K562 (cell line): ENCODE data around the gene STK11. TPM values are rescaled to one million over a fixed set of nuclear protein-coding genes. Genes with fewer than 3 reads are reported as not detected.

ENCODE experiments used
- ADNP ChIP-seq: fragments of 200-800 bp; sonication (Bioruptor generic); IDR thresholded peaks from 2 replicates; pipeline ENCODE4 v1.6.1; 2016; ENCODE audit warnings: missing genetic modification characterization, missing compliant biosample characterization
- ARNT ChIP-seq, 2 experiments: fragments of 450-650 bp; IDR thresholded peaks; 2 replicates each; pipeline ENCODE4 v1.6.1; 2016; ENCODE audit warnings: mild to moderate bottlenecking in 1 of 2
- BRD9 ChIP-seq: fragments of 450-650 bp; IDR thresholded peaks from 2 replicates; pipeline ENCODE4 v1.6.1; 2018; ENCODE audit warnings: low read depth; ENCODE audit not compliant: partially characterized antibody
- CBFB ChIP-seq: sonication (generic); formaldehyde crosslinking; IDR thresholded peaks from 2 replicates; pipeline ENCODE4 v1.4.0; 2020; ENCODE audit warnings: mild to moderate bottlenecking, missing genetic modification reagents
- CHCHD3 ChIP-seq: fragments of 250-450 bp; sonication (Bioruptor Pico); IDR thresholded peaks from 2 replicates; pipeline ENCODE4 v2.1.2; 2022; ENCODE audit warnings: mild to moderate bottlenecking
- FOXM1 ChIP-seq, 2 experiments: fragments of 450-650 bp in 1 of 2; sonication (generic) in 1 of 2; formaldehyde crosslinking in 1 of 2; IDR thresholded peaks; 2 replicates each; pipeline versions ENCODE4 v1.6.1 to v1.9.0; 2017 to 2022; ENCODE audit warnings: low read depth in 2 of 2, mild to moderate bottlenecking in 2 of 2, missing genetic modification reagents in 1 of 2, moderate library complexity in 1 of 2
- ILK ChIP-seq: fragments of 450-650 bp; IDR thresholded peaks from 2 replicates; pipeline ENCODE4 v1.6.1; 2016; ENCODE audit warnings: missing genetic modification characterization, low read depth, mild to moderate bottlenecking, missing compliant biosample characterization, moderate library complexity, borderline replicate concordance
- KAT8 ChIP-seq: fragments of 450-650 bp; IDR thresholded peaks from 2 replicates; pipeline ENCODE4 v1.6.1; 2016; ENCODE audit warnings: low read depth, mild to moderate bottlenecking
- KLF13 ChIP-seq: fragments of 450-650 bp; IDR thresholded peaks from 2 replicates; pipeline ENCODE4 v1.6.1; 2016; ENCODE audit warnings: missing genetic modification characterization, low read depth, mild to moderate bottlenecking, missing compliant biosample characterization, moderate library complexity, borderline replicate concordance
- MLLT1 ChIP-seq, 2 experiments: fragments of 450-650 bp; IDR thresholded peaks; 2 replicates each; pipeline ENCODE4 v1.6.1; 2016
- NCOA2 ChIP-seq, 2 experiments: fragments of 450-650 bp; IDR thresholded peaks; 2 replicates each; pipeline ENCODE4 v1.6.1; 2018; ENCODE audit warnings: mild to moderate bottlenecking in 2 of 2, moderate library complexity in 1 of 2; ENCODE audit not compliant: partially characterized antibody in 2 of 2
- NFIX ChIP-seq: fragments of 250-450 bp; sonication (Bioruptor Pico); IDR thresholded peaks from 2 replicates; pipeline ENCODE4 v1.4.0; 2020; ENCODE audit warnings: low read depth, mild to moderate bottlenecking, moderate library complexity
- NR2C1 ChIP-seq, 2 experiments: fragments of 450-650 bp; IDR thresholded peaks; 2 replicates each; pipeline ENCODE4 v1.6.1; 2017; ENCODE audit warnings: mild to moderate bottlenecking in 2 of 2, antibody characterized with exemption in 1 of 2, inconsistent platforms in 1 of 2, missing compliant biosample characterization in 1 of 2, missing genetic modification characterization in 1 of 2
- NUFIP1 ChIP-seq: fragments of 450-650 bp; IDR thresholded peaks from 2 replicates; pipeline ENCODE4 v1.6.1; 2018; ENCODE audit not compliant: partially characterized antibody
- PBX2 ChIP-seq, 2 experiments: IDR thresholded peaks in 1 of 2; conservative IDR thresholded peaks in 1 of 2; 2 replicates each; pipeline ENCODE4 v1.6.1; 2016; ENCODE audit warnings: low read depth in 2 of 2, mild to moderate bottlenecking in 1 of 2, missing compliant biosample characterization in 1 of 2, missing genetic modification characterization in 1 of 2, moderate library complexity in 1 of 2
- PCBP1 ChIP-seq: fragments of 200-400 bp; formaldehyde crosslinking; IDR thresholded peaks from 2 replicates; pipeline ENCODE4 v1.6.1; 2018; ENCODE audit warnings: mild to moderate bottlenecking, low read depth, low read length; ENCODE audit not compliant: poor library complexity, severe bottlenecking
- RUNX1 ChIP-seq: sonication (generic); IDR thresholded peaks from 2 replicates; pipeline ENCODE4 v1.6.1; 2016; ENCODE audit warnings: antibody characterized with exemption, low read depth
- SOX6 ChIP-seq: fragments of 450-650 bp; IDR thresholded peaks from 2 replicates; pipeline ENCODE4 v1.6.1; 2014; ENCODE audit warnings: mild to moderate bottlenecking
- ZC3H11A ChIP-seq: IDR thresholded peaks from 2 replicates; pipeline ENCODE4 v1.6.1; 2012; ENCODE audit warnings: low read depth, low read length, improper control_type of control experiment
- ZNF165 ChIP-seq: fragments of 250-450 bp; sonication (Bioruptor Pico); IDR thresholded peaks from 2 replicates; pipeline ENCODE4 v1.4.0; 2020; ENCODE audit warnings: borderline replicate concordance
- ZNF347 ChIP-seq: fragments of 450-650 bp; formaldehyde crosslinking; IDR thresholded peaks from 2 replicates; pipeline ENCODE4 v1.4.0; 2020; ENCODE audit warnings: low read depth, mild to moderate bottlenecking, moderate library complexity
- ZNF445 ChIP-seq: fragments of 250-450 bp; sonication (Bioruptor Pico); IDR thresholded peaks from 2 replicates; pipeline ENCODE4 v1.4.0; 2020; ENCODE audit warnings: low read depth, mild to moderate bottlenecking, moderate library complexity
- ZSCAN29 ChIP-seq: fragments of 450-650 bp; IDR thresholded peaks from 2 replicates; pipeline ENCODE4 v1.6.1; 2017
- ZSCAN32 ChIP-seq: fragments of 450-650 bp; formaldehyde crosslinking; IDR thresholded peaks from 2 replicates; pipeline ENCODE4 v1.4.0; 2020; ENCODE audit warnings: mild to moderate bottlenecking, moderate library complexity
- polyA plus RNA-seq, 8 experiments: library from polyadenylated mRNA; depleted of rRNA in 4 of 8; stranded (reverse) in 5 of 8; unstranded in 3 of 8; fragments of >200 nt; fragmentation: Nextera tagmentation in 2 of 8; fragmentation: Illumina TruSeq in 1 of 8; extraction: Ambion mirVana in 2 of 8; extraction: Trizol in 1 of 8; gene quantifications; 2 replicates each; pipeline versions ENCODE4 v1.2.1 to v1.2.3, GENCODE V29; 2011 to 2014; ENCODE audit warnings: inconsistent platforms in 1 of 8, missing spikeins in 1 of 8
- total RNA-seq, 7 experiments: library from RNA; depleted of rRNA in 6 of 7; stranded (reverse); fragments of >200 nt in 6 of 7; fragmentation: Illumina TruSeq in 2 of 7; extraction: Trizol in 2 of 7; gene quantifications; 2 replicates each; pipeline versions ENCODE4 v1.2.1 to v1.2.3, GENCODE V29; 2011 to 2021; ENCODE audit warnings: low replicate concordance in 1 of 7
- TF ChIP-seq, protein P1 (sequence below): fragments of 250-450 bp; sonication (Bioruptor Pico); IDR thresholded peaks from 2 replicates; pipeline ENCODE4 v1.5.0; 2021

The STK11 gene
- total and polyA plus RNA-seq, 9 of the 15 experiments (the other 6 are each of a cell fraction or from before 2014, with no cell fraction given): 0.15 to 96.5 (median 31.7) TPM

DNA sequence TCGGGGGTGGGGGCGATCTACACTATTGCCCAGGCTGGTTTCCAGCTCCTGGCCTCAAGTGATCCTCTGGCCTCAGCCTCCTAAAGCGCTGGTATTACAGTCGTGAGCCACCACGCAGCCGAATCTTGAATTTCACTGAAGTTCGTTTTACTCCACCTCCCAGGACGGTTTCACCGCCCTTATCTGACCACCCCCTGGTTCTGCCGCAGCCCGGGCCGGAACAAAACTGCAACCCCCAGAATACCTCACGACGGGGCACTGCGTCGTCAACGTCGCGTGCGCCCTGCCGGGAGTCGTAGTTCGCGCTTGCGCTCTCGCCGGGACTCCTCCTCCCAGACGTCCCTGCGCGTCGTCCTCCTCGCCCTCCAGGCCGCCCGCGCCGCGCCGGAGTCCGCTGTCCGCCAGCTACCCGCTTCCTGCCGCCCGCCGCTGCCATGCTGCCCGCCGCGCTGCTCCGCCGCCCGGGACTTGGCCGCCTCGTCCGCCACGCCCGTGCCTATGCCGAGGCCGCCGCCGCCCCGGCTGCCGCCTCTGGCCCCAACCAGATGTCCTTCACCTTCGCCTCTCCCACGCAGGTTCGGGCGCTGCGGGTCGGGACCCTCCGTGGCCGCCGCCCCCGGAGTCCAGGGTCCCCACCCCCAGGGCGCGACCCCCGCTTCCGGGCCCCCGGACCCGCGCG, 36.0 kb downstream of the STK11 start, which contains the start of gene ATP5F1D (continued):
- no peak for TF ChIP-seq CHCHD3 (CRISPR knock-in tag)
- no peak for TF ChIP-seq PBX2 (CRISPR knock-in tag; IDR thresholded peaks at IDR 0.05; ENCODE audit: low read depth)
- no peak for TF ChIP-seq PBX2 (tag; conservative IDR thresholded peaks at IDR 0.05; ENCODE audit: low read depth)
- TF ChIP-seq BRD9: no peak
- TF ChIP-seq NFIX (CRISPR knock-in tag): no peak
- no peak for TF ChIP-seq ZC3H11A
- no peak for TF ChIP-seq ZSCAN32 (CRISPR knock-in tag)
- no peak for TF ChIP-seq SOX6
- no peak for TF ChIP-seq ZNF165
- TF ChIP-seq CBFB (CRISPR knock-in tag): no peak
- no peak for TF ChIP-seq ILK (tag)
- TF ChIP-seq RUNX1: no peak
- TF ChIP-seq KLF13 (tag): no peak
- TF ChIP-seq NR2C1 (IDR thresholded peaks at IDR 0.05): peak; percentile 79; the same call in 1 of the 2 replicates
- peak; percentile 93 for TF ChIP-seq NR2C1 (tag; IDR thresholded peaks at IDR 0.05)
- no peak for TF ChIP-seq KAT8
- TF ChIP-seq NUFIP1: no peak
- no peak for TF ChIP-seq MLLT1 (IDR thresholded peaks at IDR 0.05)
- TF ChIP-seq ADNP (tag): no peak
- TF ChIP-seq PCBP1: no peak
- TF ChIP-seq ZSCAN29: no peak
- TF ChIP-seq, protein P1, sequence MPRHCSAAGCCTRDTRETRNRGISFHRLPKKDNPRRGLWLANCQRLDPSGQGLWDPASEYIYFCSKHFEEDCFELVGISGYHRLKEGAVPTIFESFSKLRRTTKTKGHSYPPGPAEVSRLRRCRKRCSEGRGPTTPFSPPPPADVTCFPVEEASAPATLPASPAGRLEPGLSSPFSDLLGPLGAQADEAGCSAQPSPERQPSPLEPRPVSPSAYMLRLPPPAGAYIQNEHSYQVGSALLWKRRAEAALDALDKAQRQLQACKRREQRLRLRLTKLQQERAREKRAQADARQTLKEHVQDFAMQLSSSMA: no peak
- TF ChIP-seq ARNT (IDR thresholded peaks at IDR 0.05): no peak
- no peak for TF ChIP-seq ZNF445 (CRISPR knock-in tag)
- TF ChIP-seq NCOA2 (IDR thresholded peaks at IDR 0.05; ENCODE audit: partially characterized antibody in 2 of 2): no peak
- no peak for TF ChIP-seq ZNF347
- TF ChIP-seq FOXM1 (IDR thresholded peaks at IDR 0.05; ENCODE audit: low read depth): no peak
- TF ChIP-seq FOXM1 (CRISPR knock-in tag; IDR thresholded peaks at IDR 0.05; ENCODE audit: low read depth): no peak
